ENCODE results near the gene KCNC1.

Gene KCNC1

DNA sequence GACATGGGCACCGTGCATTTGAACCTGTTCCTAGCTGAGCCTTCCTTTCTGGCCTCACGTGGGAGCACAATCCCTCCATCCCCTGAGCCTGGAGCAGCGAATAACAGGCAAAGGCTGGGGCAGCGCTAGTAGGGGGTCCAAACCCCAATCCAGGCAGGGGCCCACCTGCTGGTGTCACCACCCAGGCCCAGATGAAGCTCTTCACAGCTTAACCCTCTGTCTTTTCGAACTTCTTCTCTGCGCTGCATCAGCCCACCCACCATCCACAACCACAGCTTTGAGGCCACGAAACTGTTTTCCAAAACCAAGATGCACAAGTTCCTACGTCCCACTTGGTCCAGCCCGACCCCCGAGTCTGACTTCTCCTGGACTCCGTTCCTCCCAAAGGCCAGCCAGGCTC lies 11.5 kb downstream of the KCNC1 start:
- no peaks in the 10 kb centered on the region for H3K9me3 ChIP-seq (ENCODE audit: control insufficient read depth, low read length)
- TF ChIP-seq, protein P1, sequence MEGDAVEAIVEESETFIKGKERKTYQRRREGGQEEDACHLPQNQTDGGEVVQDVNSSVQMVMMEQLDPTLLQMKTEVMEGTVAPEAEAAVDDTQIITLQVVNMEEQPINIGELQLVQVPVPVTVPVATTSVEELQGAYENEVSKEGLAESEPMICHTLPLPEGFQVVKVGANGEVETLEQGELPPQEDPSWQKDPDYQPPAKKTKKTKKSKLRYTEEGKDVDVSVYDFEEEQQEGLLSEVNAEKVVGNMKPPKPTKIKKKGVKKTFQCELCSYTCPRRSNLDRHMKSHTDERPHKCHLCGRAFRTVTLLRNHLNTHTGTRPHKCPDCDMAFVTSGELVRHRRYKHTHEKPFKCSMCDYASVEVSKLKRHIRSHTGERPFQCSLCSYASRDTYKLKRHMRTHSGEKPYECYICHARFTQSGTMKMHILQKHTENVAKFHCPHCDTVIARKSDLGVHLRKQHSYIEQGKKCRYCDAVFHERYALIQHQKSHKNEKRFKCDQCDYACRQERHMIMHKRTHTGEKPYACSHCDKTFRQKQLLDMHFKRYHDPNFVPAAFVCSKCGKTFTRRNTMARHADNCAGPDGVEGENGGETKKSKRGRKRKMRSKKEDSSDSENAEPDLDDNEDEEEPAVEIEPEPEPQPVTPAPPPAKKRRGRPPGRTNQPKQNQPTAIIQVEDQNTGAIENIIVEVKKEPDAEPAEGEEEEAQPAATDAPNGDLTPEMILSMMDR (IDR thresholded peaks at IDR 0.05), result no peak

GRCh38 chr11:17747131-17747955 lies 12.8 kb downstream of the KCNC1 start:
- Histone ChIP-seq H3K4me2 (ENCODE audit: low read length) (no peak overlapping the region), H3K36me3 (ENCODE audit: control insufficient read depth, insufficient read depth, low read length) (no peaks in the 10 kb centered on the region), H2AFZ (no peak overlapping the region), H3K27ac (no peak overlapping the region), H3K27me3 (ENCODE audit: control insufficient read depth, insufficient read depth, low read length) (no peaks in the 10 kb centered on the region), H3K9me3 (ENCODE audit: control insufficient read depth, low read length) (no peaks in the 10 kb centered on the region), H3K4me1 (no peaks in the 10 kb centered on the region), H3K4me3 (ENCODE audit: low read depth, low read length) (no peak overlapping the region), H3K79me2 (no peaks in the 10 kb centered on the region), H3K9ac (no peak overlapping the region)
- TF ChIP-seq, protein P1 (IDR thresholded peaks at IDR 0.05), result no peak

More for the DNA sequence above, 11.5 kb downstream of the KCNC1 start:
- no peaks in the 10 kb centered on the region for H3K4me1 ChIP-seq
- no peak overlapping the region for H3K9ac ChIP-seq
- no peak overlapping the region for H3K4me2 ChIP-seq (ENCODE audit: low read length)
- no peaks in the 10 kb centered on the region for H3K36me3 ChIP-seq (ENCODE audit: control insufficient read depth, insufficient read depth, low read length)
- H3K79me2 ChIP-seq, result no peaks in the 10 kb centered on the region
- no peak overlapping the region for H3K27ac ChIP-seq
- H3K4me3 ChIP-seq (ENCODE audit: low read depth, low read length), result no peak overlapping the region
- H3K27me3 ChIP-seq (ENCODE audit: control insufficient read depth, insufficient read depth, low read length), result no peaks in the 10 kb centered on the region
- H2AFZ ChIP-seq, result no peak overlapping the region

DNA sequence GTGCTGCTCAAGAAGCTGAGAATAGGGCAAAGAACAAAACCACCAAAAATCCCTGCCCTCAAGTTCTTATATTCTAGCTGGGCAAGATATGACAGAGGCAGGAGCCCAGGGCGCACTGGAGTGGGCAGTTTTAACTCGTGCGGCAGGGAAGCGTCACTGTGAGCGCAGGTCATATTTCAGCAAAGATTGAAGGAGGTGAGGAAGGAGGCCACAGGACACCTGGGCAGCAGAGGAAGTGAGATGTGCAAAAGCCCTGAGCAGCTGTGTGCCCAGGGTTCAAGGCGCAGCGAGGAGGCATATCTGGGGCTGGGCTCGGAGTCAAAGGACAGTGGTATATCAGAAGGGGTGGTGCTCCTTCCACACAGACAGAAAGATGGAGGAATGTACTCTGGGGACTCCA lies 13.5 kb downstream of the KCNC1 start:
- Histone ChIP-seq H2AFZ (no peak overlapping the region), H3K27me3 (ENCODE audit: control insufficient read depth, insufficient read depth, low read length) (no peaks in the 10 kb centered on the region)
- TF ChIP-seq, protein P1 (IDR thresholded peaks at IDR 0.05), result no peak

GRCh38 chr11:17748761-17749721 lies 14.5 kb downstream of the KCNC1 start:
- no peak overlapping the region for H2AFZ ChIP-seq
- no peaks in the 10 kb centered on the region for H3K36me3 ChIP-seq (ENCODE audit: control insufficient read depth, insufficient read depth, low read length)
- no peak overlapping the region for H3K4me2 ChIP-seq (ENCODE audit: low read length)
- H3K27ac ChIP-seq, result no peak overlapping the region
- H3K9me3 ChIP-seq (ENCODE audit: control insufficient read depth, low read length), result no peaks in the 10 kb centered on the region
- TF ChIP-seq, protein P1 (IDR thresholded peaks at IDR 0.05), result no peak
- no peaks in the 10 kb centered on the region for H3K4me1 ChIP-seq
- H3K4me3 ChIP-seq (ENCODE audit: low read depth, low read length), result no peak overlapping the region
- H3K27me3 ChIP-seq (ENCODE audit: control insufficient read depth, insufficient read depth, low read length), result no peaks in the 10 kb centered on the region
- no peaks in the 10 kb centered on the region for H3K79me2 ChIP-seq
- H3K9ac ChIP-seq, result no peak overlapping the region

More for the DNA sequence above, 13.5 kb downstream of the KCNC1 start:
- H3K9ac ChIP-seq, result no peak overlapping the region
- H3K36me3 ChIP-seq (ENCODE audit: control insufficient read depth, insufficient read depth, low read length), result no peaks in the 10 kb centered on the region
- H3K4me3 ChIP-seq (ENCODE audit: low read depth, low read length), result no peak overlapping the region
- H3K79me2 ChIP-seq, result no peaks in the 10 kb centered on the region
- H3K4me1 ChIP-seq, result no peaks in the 10 kb centered on the region
- H3K27ac ChIP-seq, result no peak overlapping the region
- H3K4me2 ChIP-seq (ENCODE audit: low read length), result no peak overlapping the region
- no peaks in the 10 kb centered on the region for H3K9me3 ChIP-seq (ENCODE audit: control insufficient read depth, low read length)
